ENCODE data around the gene EXOC1L. TPM values are rescaled to one million over a fixed set of nuclear protein-coding genes. Genes with fewer than 3 reads are reported as not detected.

EXOC1L gene
- total and polyA plus RNA-seq, 2 of the 13 experiments (the other 11 are each of a cell fraction or from before 2014, with no cell fraction given), result not detected

- TF ChIP-seq TARDBP (CRISPR knock-in tag; IDR thresholded peaks at IDR 0.05) (no peak), HMGA1 (CRISPR knock-in tag; conservative IDR thresholded peaks at IDR 0.05) (no peak), ZNF780A (CRISPR knock-in tag; IDR thresholded peaks at IDR 0.05) (0 out of 2 replicates have a peak, but pooled peaks have one; percentile 44), ARID5B (CRISPR knock-in tag; IDR thresholded peaks at IDR 0.05) (0 out of 2 replicates have a peak, but pooled peaks have one; percentile 45), POLR2G (IDR thresholded peaks at IDR 0.05; ENCODE audit: low read depth, low read length) (0 out of 2 replicates have a peak, but pooled peaks have one; percentile 33), ZNF615 (CRISPR knock-in tag; IDR thresholded peaks at IDR 0.05; ENCODE audit: borderline replicate concordance) (no peak), MAX (IDR thresholded peaks at IDR 0.05) (peak; percentile 48; the same call in 1 of the 2 replicates), PHF21A (CRISPR knock-in tag; IDR thresholded peaks at IDR 0.05) (peak; percentile 54; the same call in 1 of the 2 replicates), HNF4A (CRISPR knock-in tag; IDR thresholded peaks at IDR 0.05) (peak; percentile 88), TEAD3 (CRISPR knock-in tag; optimal IDR thresholded peaks at IDR 0.05; ENCODE audit: borderline replicate concordance) (peak; percentile 88), HOXA9 (CRISPR knock-in tag; IDR thresholded peaks at IDR 0.05; ENCODE audit: borderline replicate concordance) (0 out of 2 replicates have a peak, but pooled peaks have one; percentile 42), DNMT1 (CRISPR knock-in tag; IDR thresholded peaks at IDR 0.05) (no peak), NFE2L2 (IDR thresholded peaks at IDR 0.05; ENCODE audit: low read length) (no peak), KLF12 (CRISPR knock-in tag; IDR thresholded peaks at IDR 0.05; ENCODE audit: borderline replicate concordance) (no peak), KMT2A (CRISPR knock-in tag; IDR thresholded peaks at IDR 0.05) (no peak), SRSF1 (optimal IDR thresholded peaks at IDR 0.05; ENCODE audit: low read depth, low read length) (no peak), HNF4G (IDR thresholded peaks at IDR 0.05; ENCODE audit: borderline replicate concordance, low read depth, low read length) (peak; percentile 82), HNF4G (CRISPR knock-in tag; IDR thresholded peaks at IDR 0.05; ENCODE audit: borderline replicate concordance, low read depth) (0 out of 2 replicates have a peak, but pooled peaks have one; percentile 57), HOXD1 (CRISPR knock-in tag; IDR thresholded peaks at IDR 0.05) (no peak), ZNF530 (CRISPR knock-in tag; IDR thresholded peaks at IDR 0.05; ENCODE audit: low read depth) (no peak), TSC22D2 (CRISPR knock-in tag; IDR thresholded peaks at IDR 0.05; ENCODE audit: borderline replicate concordance) (no peak), NFKBIZ (CRISPR knock-in tag; IDR thresholded peaks at IDR 0.05) (no peak), PATZ1 (CRISPR knock-in tag; IDR thresholded peaks at IDR 0.05) (peak; percentile 23; the same call in 1 of the 2 replicates)
Measured at GRCh38 chr4:55851885-55852284, 32.3 kb downstream of the EXOC1L start (continued).

All from HepG2 (cell line).